LNCaP clone FGC (cell line): Measurements from ENCODE around the gene RSBN1L.
A peak's percentile ranks its signal among the peaks of the same experiment; 100 is the strongest.

Experiments
- DNase-seq: peaks from one replicate; pipeline ENCODE4 v3.0.0-alpha.2; 2011; ENCODE audit warnings: low read depth
- H3K4me3 ChIP-seq: 2 replicates; pipeline ENCODE4 v1.5.1; 2011; ENCODE audit warnings: mild to moderate bottlenecking, low read depth, low read length, control low read depth
- CTCF ChIP-seq: IDR thresholded peaks from 2 replicates; pipeline ENCODE4 v1.5.1; 2012; ENCODE audit warnings: mild to moderate bottlenecking; ENCODE audit not compliant: control insufficient read depth, insufficient read depth; ENCODE audit errors: extremely low read depth

Gene RSBN1L

GRCh38 chr7:77747718-77748117 lies 51.5 kb downstream of the RSBN1L start:
- H3K4me3 ChIP-seq: no peak overlapping the region
- TF ChIP-seq CTCF: no peak
- no peak for DNase-seq

- no peak for DNase-seq
- no peak overlapping the region for H3K4me3 ChIP-seq
- no peak for TF ChIP-seq CTCF
Observed at GRCh38 chr7:77752016-77752415, 55.8 kb downstream of the RSBN1L start.

GRCh38 chr7:77753173-77753572 lies 56.9 kb downstream of the RSBN1L start:
- peak; percentile 81 for DNase-seq
- no peak for TF ChIP-seq CTCF
- no peak overlapping the region for H3K4me3 ChIP-seq

- TF ChIP-seq CTCF: no peak
- no peak for DNase-seq
- no peak overlapping the region for H3K4me3 ChIP-seq
Observed at GRCh38 chr7:77757589-77757988, 61.3 kb downstream of the RSBN1L start.

- TF ChIP-seq CTCF: peak; percentile 79
- no peak overlapping the region for H3K4me3 ChIP-seq
- no peak for DNase-seq
Observed at GRCh38 chr7:77759294-77759889, 63.1 kb downstream of the RSBN1L start.

- DNase-seq: no peak
- no peak for TF ChIP-seq CTCF
- no peak overlapping the region for H3K4me3 ChIP-seq
Observed at GRCh38 chr7:77760809-77761453, 64.7 kb downstream of the RSBN1L start.

GRCh38 chr7:77765481-77765880 lies 69.2 kb downstream of the RSBN1L start:
- no peak overlapping the region for H3K4me3 ChIP-seq
- no peak for DNase-seq
- TF ChIP-seq CTCF: no peak
